ENCODE measurements around the gene COL13A1.
A peak's percentile ranks its signal among the peaks of the same experiment; 100 is the strongest.

The COL13A1 gene

GRCh38 chr10:69801434-69802315, at the start of gene COL13A1:
Gene COL13A1, plus strand, starts transcription at chr10:69801906. Its CDS starts 518 bp downstream, at chr10:69802424.
- Mint-ChIP-seq H3K36me3 (peaks cover 0 to 2% of the 10 kb centered on the region in 2 donors), H3K4me1 (peaks cover 4 to 6% of the 10 kb centered on the region in 2 donors), H3K4me3 (peak within 1 kb of the TSS; percentile 42 to 51), H3K9me3 (peaks cover 0 to 2% of the 10 kb centered on the region in 2 donors), H3K27me3 (peaks cover 61 to 62% of the 10 kb centered on the region in 2 donors), H3K27ac (peak within 1 kb of the TSS; percentile 77)
- ATAC-seq (replicated peaks) (no peak), DNase-seq (no peak)

GRCh38 chr10:69752479-69752878, 49.2 kb upstream of the COL13A1 start:
- Mint-ChIP-seq H3K4me3 (no peak overlapping the region), H3K27me3 (peaks cover 36 to 41% of the 10 kb centered on the region in 2 donors), H3K36me3 (no peaks in the 10 kb centered on the region), H3K27ac (no peak overlapping the region), H3K9me3 (peaks cover 0 to 3% of the 10 kb centered on the region in 2 donors), H3K4me1 (no peaks in the 10 kb centered on the region)
- DNase-seq (no peak), ATAC-seq (replicated peaks) (no peak)

- ATAC-seq (replicated peaks) (no peak), DNase-seq (no peak)
- H3K4me3 Mint-ChIP-seq, result no peak overlapping the region
- H3K27me3 Mint-ChIP-seq, result peaks cover 23 to 25% of the 10 kb centered on the region in 2 donors
- no peaks in the 10 kb centered on the region for H3K36me3 Mint-ChIP-seq
- H3K4me1 Mint-ChIP-seq, result no peaks in the 10 kb centered on the region
- no peak overlapping the region for H3K27ac Mint-ChIP-seq
- peaks cover 0 to 3% of the 10 kb centered on the region in 2 donors for H3K9me3 Mint-ChIP-seq
Measured at GRCh38 chr10:69756279-69756678, 45.4 kb upstream of the COL13A1 start.

- H3K9me3 Mint-ChIP-seq, result peaks cover 0 to 3% of the 10 kb centered on the region in 2 donors
- no peak overlapping the region for H3K27ac Mint-ChIP-seq
- no peak overlapping the region for H3K4me3 Mint-ChIP-seq
- H3K36me3 Mint-ChIP-seq, result no peaks in the 10 kb centered on the region
- ATAC-seq (replicated peaks) (no peak), DNase-seq (no peak)
- no peaks in the 10 kb centered on the region for H3K4me1 Mint-ChIP-seq
- peaks cover 14 to 20% of the 10 kb centered on the region in 2 donors for H3K27me3 Mint-ChIP-seq
Measured at GRCh38 chr10:69757206-69757552, 44.5 kb upstream of the COL13A1 start.

GRCh38 chr10:69757553-69758309, 44.0 kb upstream of the COL13A1 start:
- Mint-ChIP-seq H3K36me3 (no peaks in the 10 kb centered on the region), H3K4me1 (no peaks in the 10 kb centered on the region), H3K27ac (no peak overlapping the region), H3K9me3 (peaks cover 0 to 3% of the 10 kb centered on the region in 2 donors), H3K27me3 (peaks cover 9 to 14% of the 10 kb centered on the region in 2 donors), H3K4me3 (no peak overlapping the region)
- ATAC-seq (replicated peaks) (no peak), DNase-seq (no peak)

GRCh38 chr10:69758310-69758728, 43.4 kb upstream of the COL13A1 start:
- Mint-ChIP-seq H3K36me3 (no peaks in the 10 kb centered on the region), H3K27ac (no peak overlapping the region), H3K9me3 (peaks cover 0 to 3% of the 10 kb centered on the region in 2 donors), H3K4me3 (no peak overlapping the region), H3K4me1 (no peaks in the 10 kb centered on the region), H3K27me3 (peaks cover 5 to 9% of the 10 kb centered on the region in 2 donors)
- DNase-seq (no peak), ATAC-seq (replicated peaks) (no peak)

GRCh38 chr10:69759641-69760040, 42.1 kb upstream of the COL13A1 start:
- Mint-ChIP-seq H3K4me3 (no peak overlapping the region), H3K27me3 (peaks cover 4 to 8% of the 10 kb centered on the region in 2 donors), H3K36me3 (no peaks in the 10 kb centered on the region), H3K27ac (no peak overlapping the region), H3K9me3 (peaks cover 0 to under 1% of the 10 kb centered on the region in 2 donors), H3K4me1 (no peaks in the 10 kb centered on the region)
- DNase-seq, result no peak
- ATAC-seq (replicated peaks), result no peak

- no peak for ATAC-seq (replicated peaks)
- Mint-ChIP-seq H3K4me1 (no peaks in the 10 kb centered on the region), H3K4me3 (no peak overlapping the region), H3K27ac (no peak overlapping the region), H3K36me3 (no peaks in the 10 kb centered on the region), H3K9me3 (no peaks in the 10 kb centered on the region), H3K27me3 (peaks cover 4 to 8% of the 10 kb centered on the region in 2 donors)
- no peak for DNase-seq
Measured at GRCh38 chr10:69760072-69760471, 41.6 kb upstream of the COL13A1 start.

GRCh38 chr10:69761320-69761719, 40.4 kb upstream of the COL13A1 start:
- H3K27ac Mint-ChIP-seq, result no peak overlapping the region
- H3K9me3 Mint-ChIP-seq, result no peaks in the 10 kb centered on the region
- DNase-seq (no peak), ATAC-seq (replicated peaks) (no peak)
- no peaks in the 10 kb centered on the region for H3K4me1 Mint-ChIP-seq
- no peak overlapping the region for H3K4me3 Mint-ChIP-seq
- H3K36me3 Mint-ChIP-seq, result no peaks in the 10 kb centered on the region
- H3K27me3 Mint-ChIP-seq, result peaks cover 4 to 8% of the 10 kb centered on the region in 2 donors

- ATAC-seq (replicated peaks), result no peak
- Mint-ChIP-seq H3K9me3 (no peaks in the 10 kb centered on the region), H3K36me3 (no peaks in the 10 kb centered on the region), H3K4me3 (no peak overlapping the region), H3K4me1 (no peaks in the 10 kb centered on the region), H3K27ac (no peak overlapping the region), H3K27me3 (peaks cover 5 to 6% of the 10 kb centered on the region in 2 donors)
- no peak for DNase-seq
Measured at GRCh38 chr10:69766161-69766910, 35.4 kb upstream of the COL13A1 start.

- no peak for DNase-seq
- no peak for ATAC-seq (replicated peaks)
- Mint-ChIP-seq H3K36me3 (no peaks in the 10 kb centered on the region), H3K9me3 (no peaks in the 10 kb centered on the region), H3K4me3 (no peak overlapping the region), H3K4me1 (no peaks in the 10 kb centered on the region), H3K27ac (no peak overlapping the region), H3K27me3 (peaks cover 5 to 6% of the 10 kb centered on the region in 2 donors)
Measured at GRCh38 chr10:69767793-69768192, 33.9 kb upstream of the COL13A1 start.

GRCh38 chr10:69768386-69768785, 33.3 kb upstream of the COL13A1 start:
- Mint-ChIP-seq H3K4me1 (peaks cover 0 to 2% of the 10 kb centered on the region in 2 donors), H3K4me3 (no peak overlapping the region), H3K27me3 (peaks cover 5 to 6% of the 10 kb centered on the region in 2 donors), H3K9me3 (peaks cover 0 to 5% of the 10 kb centered on the region in 2 donors), H3K36me3 (no peaks in the 10 kb centered on the region), H3K27ac (no peak overlapping the region)
- ATAC-seq (replicated peaks) (no peak), DNase-seq (no peak)

- DNase-seq (no peak), ATAC-seq (replicated peaks) (no peak)
- Mint-ChIP-seq H3K27ac (no peak overlapping the region), H3K27me3 (peaks cover 5 to 6% of the 10 kb centered on the region in 2 donors), H3K4me1 (peaks cover 0 to 4% of the 10 kb centered on the region in 2 donors), H3K36me3 (no peaks in the 10 kb centered on the region), H3K9me3 (peaks cover 0 to 8% of the 10 kb centered on the region in 2 donors), H3K4me3 (no peak overlapping the region)
Measured at GRCh38 chr10:69769395-69769992, 32.2 kb upstream of the COL13A1 start.

All from stimulated activated naive B cell treated with anti-CD40 and anti-IgM and Interleukin-4, amounts not matched to agents 10 μg/mL and 1 μg/mL and 100 μg/mL, for 72 hours (primary cell).